ENCODE measurements around the gene SH2D3A.
"Not testable (repeated sequence)": the region's sequence is repeated elsewhere in the genome, so short reads cannot be mapped to it uniquely, and the experiment has no call there.

The SH2D3A gene

DNA sequence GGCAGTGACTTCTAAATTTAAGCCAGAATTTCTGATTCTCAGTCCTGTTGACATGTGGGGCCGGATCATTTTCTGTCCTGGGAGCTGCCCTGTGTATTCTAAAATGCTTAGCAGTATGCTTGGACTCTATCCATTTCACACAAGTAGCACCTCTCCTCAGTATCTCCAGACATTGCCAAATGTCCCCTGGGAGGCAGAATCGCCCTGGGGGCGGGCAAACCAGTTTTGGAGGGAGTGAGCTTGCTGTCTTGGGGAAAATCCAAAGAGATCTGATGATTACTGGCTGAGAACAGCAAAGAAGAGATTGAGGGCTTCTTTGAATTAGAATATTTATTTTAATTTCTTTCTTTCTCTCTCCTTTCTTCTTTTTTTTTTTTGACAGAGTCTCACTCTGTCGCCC lies 21.7 kb upstream of the SH2D3A start:
- DNase-seq = no peak

DNA sequence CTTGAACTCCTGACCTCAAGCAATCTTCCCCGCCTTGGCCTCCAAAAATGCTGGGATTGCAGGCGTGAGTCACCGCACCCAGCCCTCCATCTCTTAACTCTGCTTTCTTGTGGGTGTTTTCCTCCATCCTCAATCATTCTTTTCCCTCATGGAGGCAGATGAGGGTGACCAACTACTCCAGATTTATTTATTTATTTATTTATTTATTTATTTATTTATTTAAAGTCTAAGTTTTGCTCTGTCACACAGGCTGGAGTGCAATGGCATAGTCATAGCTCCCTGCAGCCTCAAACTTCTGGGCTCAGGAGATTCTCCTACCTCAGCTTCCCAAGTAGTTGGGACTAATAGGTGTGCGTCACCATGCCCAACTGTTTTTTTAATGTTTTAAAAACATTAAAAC lies 20.2 kb upstream of the SH2D3A start:
- DNase-seq = no peak

DNA sequence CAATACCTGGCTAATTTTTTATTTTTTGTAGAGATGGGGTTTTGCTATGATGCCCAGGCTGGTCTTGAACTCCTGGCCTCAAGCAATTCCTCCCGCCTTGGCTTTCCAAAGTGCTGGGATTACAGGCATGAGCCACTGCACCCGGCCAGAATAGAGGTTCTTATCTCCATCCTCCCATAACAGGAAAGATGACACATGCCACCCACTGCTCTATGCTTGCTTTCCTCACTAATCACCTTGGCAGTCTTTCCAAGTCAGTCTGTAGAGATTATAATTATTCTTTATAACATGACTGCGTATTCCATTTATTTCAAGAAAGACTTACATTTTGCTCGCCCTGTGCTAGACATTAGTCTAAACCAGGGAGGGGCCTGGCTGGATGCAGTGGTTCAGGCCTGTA lies 12.0 kb upstream of the SH2D3A start:
- no peak for DNase-seq

DNA sequence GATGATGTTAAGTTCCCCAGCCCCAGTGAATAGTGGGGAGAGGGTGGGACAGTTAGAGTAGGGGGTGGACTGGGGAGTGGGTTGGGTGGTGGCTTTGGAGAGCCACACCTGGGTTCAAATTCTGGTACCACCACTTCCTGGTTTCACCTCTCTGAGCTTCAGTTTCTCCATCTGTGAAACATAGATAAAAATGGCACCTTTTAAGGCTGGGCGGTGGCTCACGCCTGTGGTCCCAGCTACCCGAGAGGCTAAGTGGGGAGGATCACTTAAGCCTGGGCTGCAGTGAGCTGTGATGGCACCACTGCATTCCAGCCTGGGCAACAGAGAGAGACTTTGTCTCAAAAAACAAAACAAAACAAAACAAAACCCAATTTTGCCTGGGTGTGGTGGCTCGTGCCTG lies 11.2 kb upstream of the SH2D3A start:
- no peak for DNase-seq

DNA sequence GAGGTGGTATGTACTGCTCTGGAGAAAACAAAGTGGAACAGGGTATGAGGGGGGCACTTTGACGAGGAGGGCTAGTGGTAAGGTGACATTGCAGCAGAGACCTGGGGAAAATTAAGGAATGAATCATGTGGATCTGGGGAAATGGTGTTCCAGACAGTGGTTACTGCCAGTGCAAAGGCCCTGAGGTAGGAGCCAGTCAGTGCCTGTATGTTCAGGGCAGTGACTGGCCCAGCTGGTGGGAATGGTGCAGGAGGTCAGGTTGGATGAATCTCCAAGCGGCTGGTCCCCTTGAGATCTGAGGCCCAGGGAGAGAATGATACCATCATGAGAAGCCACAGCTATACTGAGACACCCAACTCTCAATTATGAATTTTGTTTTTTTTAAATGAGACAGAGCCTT lies 10.2 kb upstream of the SH2D3A start:
- DNase-seq = no peak

DNA sequence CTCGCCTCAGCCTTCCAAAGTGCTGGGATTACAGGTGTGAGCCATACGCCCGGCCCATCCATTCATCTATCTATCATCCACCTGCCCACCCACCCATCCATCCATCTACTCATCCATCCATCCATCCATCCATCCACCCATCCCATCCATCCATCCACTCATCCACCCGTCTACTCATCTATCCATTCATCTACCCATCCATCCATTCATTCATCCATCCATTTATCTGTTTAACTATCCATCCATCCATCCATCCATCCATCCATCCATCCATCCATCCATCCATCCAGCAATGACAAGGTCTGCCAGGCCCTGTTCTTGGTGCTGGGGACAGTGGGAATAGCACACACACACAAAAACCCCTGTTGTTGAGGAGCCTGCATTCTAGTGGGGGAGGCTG lies 9.8 kb upstream of the SH2D3A start:
- no peak for DNase-seq

DNA sequence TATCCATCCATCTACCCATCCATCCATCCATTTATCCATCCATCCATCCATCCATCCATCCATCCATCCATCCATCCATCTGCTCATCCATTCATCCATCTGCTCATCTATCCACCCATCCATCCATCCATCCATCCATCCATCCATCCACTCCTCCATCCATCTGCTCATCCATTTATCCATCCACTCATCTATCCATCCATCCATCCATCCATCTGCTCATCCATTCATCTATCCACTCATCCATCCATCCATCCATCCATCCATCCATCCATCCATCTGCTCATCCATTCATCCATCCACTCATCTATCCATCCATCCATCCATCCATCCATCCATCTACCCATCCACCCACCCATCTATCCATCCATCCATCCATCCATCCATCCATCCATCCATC lies 8.8 kb upstream of the SH2D3A start:
- DNase-seq = not testable (repeated sequence)

DNA sequence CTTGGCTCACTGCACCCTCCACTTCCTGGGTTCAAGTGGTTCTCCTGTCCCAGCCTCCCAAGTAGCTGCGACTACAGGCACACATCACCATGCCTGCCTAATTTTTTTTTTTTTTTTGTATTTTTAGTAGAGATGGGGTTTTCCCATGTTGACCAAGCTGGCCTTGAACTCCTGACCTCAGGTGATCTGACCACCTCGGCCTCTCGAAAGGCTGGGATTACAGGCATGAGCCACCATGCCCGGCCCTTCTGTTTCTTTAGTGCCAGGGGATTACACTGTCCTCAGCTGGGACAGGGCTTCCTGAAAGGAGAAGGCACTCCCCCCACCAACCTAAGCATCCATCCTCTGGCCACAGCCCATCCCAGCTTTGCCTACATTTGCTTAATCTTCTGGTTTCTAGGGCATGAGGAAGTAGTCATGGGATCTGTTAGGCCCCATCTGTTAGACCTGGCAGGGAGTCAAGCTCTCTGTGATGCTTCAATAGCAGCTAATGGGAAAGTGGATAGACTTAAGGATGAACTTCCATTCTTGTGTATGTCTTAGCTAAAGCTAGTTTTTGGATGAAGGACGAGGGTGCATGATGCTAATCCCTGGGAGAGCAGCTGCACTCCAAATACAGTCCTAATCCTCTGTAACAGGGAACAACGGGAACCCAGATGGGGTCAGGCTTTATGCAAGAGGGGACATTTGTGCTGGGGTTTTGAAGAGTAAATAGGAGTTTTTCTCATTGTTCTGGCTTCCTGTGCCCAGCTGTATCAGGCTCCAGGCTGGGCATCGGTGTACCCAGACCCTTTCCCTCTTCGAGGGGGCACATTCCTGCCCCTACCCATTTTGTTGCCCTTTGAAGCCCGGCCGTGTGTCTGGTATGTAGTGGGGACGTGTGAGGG lies 7.8 kb upstream of the SH2D3A start:
- DNase-seq = no peak

DNA sequence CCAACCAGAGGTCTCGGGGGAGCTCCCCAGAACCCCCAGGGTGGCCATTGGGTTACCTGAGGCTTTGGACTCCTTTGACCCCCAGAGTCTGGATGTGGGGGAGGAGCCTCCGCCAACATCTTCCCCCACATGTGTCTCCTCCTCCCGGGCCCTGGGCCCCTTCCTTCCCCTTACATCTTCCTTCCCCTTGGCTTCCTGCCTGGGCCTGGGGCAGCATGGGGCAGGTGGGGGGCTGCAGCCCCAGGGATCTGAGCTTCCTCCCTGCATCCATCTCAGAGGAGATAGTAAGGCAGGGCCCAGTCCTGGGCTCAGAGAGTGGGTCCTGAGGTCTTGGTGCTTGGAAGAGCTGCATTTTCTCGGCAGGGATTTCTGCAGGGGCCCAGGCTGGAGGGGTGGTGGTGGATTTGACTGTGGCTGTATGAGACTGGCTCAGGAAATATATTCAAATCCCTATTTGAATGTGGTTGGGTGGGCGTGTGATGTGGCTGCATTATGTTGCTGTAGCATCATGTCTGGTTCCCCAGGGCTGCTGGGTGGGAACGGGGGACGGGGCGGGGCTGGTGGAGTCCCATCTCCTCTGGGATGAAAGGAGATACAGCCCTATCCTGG lies 6.2 kb upstream of the SH2D3A start:
- DNase-seq = no peak

DNA sequence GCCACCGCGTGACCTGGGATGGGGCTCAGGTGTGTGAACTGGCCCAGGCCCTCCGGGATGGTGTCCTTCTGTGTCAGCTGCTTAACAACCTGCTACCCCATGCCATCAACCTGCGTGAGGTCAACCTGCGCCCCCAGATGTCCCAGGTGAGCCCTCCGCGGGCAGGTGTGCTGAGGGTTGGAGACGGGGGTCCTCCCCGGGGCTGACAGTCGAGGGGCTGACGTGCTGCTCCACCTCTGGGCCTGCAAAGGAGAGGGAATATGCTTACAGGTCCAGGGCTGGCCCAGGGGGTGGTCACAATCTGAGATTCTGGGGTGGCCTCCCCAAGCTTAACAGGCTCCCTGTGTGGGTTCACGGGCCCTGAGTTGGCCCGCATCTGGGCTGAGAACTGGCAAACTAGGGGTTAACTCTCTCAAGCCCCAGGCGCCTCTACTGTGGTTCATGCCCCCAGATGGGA lies 5.7 kb upstream of the SH2D3A start:
- DNase-seq = no peak

DNA sequence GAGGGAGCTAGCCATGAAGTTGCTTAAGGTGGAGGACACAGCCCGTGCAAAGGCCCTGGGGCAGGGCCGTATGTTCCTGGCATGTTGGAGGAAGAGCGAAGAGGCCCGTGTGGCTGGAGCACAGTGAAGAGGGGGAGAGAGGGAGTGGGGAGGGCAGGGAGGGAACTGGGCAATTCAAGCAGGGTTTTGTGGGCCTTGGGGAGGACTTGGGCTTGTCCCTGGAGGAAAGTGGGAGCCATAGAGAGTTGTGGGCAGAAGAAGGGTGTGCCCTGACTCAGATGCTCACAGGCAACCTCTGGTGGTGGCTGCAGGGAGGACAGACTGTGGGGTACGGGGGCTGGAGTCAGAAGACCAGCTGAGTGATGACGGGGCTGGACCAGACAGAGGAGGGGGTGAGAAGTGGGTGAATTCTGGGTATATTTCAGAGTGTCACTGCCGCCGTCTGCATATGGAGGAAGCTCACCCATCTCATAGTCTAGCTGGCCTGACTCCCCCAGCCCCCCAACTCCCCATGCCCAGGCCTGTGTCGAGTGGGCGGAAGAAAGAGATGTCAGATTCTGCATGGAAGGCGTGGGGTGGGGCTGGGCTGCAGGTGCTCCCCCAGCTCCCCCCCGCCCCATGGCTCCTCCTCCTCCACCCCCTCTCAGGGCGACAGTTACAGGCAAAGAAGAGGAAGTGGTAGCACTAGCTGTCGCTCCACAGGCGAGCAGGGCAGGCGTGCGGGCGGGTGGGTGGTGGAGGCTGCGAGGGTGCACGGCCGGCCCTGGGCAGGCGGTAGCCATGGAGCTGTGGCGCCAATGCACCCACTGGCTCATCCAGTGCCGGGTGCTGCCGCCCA lies 5.0 kb upstream of the SH2D3A start, which contains the start of gene VAV1:
TSS of gene VAV1 (plus strand) at position 681 of the 838 bp plus-strand sequence. CDS start at position 781, 100 bp downstream.
- no peak for DNase-seq

DNA sequence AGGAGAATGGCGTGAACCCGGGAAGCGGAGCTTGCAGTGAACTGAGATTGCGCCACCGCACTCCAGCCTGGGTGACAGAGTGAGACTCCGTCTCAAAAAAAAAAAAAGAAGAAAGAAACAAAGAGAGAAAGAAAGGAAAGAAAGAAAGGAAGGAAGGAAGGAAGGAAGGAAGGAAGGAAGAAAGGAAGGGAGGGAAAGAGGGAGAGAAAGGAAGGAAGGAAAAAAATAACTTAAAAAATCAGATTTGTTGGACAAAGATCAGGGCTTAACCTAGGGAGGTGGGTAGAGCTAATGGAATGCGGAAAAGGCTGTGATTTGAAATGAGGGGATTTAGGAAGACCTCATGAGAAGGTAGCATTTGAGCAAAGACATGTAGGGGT lies 4.4 kb upstream of the SH2D3A start:
- not testable (repeated sequence) for DNase-seq

DNA sequence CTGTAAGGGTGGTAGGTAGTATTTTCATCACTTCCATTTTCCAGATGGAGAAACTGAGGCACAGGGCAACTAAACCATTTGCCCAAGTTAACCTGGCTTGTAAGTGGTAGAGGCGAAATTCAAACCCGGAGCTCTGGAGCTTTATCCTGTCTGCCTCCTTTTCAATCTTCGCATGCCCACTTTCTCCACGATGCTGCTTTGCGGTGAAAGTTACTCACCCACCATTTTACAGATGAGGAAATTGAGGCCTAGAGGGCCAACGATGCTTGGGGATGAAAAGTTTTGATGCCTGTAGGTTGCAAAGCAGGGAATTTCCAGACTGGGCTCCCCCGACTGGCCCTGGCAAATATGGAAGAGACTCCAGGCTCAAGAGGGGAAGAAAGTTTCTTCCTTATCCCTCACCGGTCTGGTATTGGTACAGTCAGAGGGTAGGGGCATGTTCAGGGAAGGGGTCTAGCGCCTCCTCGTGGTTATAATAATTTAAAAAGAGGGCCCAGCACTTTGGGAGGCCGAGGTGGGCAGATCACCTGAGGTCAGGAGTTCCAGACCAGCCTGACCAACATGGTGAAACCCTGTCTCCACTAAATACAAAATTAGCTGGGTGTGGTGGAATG lies 1.9 kb upstream of the SH2D3A start:
- DNase-seq = no peak

DNA sequence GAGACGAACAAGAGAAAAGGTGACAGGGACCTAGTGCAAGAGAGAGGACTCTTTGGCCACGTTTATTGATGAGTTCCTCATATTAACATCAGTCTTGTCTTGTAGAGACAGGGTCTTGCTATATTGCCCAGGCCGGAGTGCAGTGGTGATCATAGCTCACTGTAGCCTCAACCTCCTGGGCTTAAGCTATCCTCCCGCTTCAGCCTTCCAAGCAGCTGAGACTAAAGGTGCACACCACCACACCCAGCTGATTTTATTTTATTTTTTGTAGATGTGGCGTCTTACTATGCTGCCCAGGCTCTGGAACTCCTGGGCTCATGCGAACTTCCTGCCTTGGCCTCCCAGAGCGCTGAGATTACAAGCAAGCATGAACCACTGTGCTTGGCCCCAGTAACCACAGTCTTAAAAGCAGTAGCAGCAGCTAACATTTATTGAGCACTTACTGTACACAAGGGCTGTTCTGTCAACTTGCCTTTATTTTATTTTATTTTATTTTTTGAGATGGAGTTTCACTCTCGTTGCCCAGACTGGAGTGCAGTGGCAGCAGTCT lies 1.1 kb upstream of the SH2D3A start:
- DNase-seq = no peak

DNA sequence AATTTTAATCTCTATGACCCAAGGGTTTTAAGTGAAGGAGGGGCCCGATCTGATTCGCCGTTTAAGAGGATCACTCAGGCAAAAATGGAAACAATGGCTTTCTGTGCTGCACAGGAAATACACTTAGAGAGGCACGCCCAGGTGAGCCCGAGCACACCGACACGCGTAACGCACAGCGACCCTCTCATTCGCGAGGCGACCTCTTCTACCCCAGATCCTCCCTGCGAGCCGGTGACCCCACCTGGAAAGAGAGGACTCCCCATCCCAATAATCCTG lies 216 bp downstream of the SH2D3A start:
- no peak for DNase-seq

DNA sequence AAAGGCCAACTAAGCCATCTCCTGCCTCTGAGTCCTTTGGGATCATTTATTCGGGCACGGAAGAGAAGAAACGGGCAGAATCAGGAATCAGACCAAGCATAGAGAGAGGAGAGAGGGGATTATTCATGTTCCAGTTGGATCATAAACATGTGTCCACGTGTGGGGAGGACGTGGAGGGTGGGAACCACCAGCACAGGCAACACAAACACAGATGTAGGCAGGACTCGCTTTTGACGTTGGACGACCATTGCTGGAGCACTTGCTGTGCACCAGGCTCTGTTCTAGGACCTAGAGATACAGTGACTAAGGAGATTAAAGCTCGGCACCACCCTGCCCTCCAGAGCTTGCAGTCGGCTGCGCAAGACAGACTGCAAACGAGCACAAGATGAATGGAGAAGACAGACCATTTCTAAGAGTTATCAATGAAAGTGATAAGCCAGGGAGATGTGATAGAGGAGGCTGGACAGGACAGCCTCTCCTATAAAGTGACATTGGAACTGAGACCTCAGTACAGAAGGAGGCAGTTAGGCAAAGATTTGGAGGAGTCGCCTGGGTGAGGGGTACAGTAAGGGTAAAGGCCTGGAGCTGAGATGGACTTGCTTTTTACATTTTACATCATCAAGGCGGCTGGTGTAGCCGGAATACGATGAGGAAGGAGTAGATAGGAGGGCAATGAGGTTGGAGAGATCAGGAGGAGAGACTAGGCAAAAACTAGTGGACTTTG lies 716 bp downstream of the SH2D3A start:
- no peak for DNase-seq

DNA sequence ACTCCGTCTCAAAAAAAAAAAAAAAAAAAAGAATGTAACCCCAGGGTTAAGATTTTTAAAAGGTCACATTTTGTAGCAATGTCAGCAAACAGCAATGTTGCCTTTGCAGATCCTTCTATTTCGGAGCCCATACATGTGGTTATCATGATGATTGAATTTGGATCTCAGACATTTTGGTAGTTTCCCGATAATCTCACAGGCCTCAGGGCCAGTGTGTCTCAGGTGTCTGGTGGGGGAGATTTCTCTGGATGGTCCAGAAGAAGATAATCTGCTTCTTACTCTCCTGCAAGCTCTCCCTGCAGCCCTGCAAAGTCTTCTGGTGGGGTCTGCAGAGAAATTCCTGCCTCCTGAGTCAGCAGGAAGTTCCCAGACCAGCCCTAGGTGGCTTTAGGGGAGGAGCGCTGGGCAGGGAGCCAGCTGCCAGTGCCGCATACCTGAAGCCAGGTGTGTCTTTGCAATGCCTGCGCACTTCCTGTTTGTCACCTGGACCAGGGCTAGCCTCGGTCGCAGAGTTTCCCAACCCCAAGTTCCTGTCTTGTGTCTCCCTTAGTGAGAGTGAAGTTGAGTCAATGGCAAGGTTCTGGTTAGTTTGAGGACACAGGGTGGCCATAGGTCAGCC lies 1.4 kb downstream of the SH2D3A start:
- DNase-seq = no peak

DNA sequence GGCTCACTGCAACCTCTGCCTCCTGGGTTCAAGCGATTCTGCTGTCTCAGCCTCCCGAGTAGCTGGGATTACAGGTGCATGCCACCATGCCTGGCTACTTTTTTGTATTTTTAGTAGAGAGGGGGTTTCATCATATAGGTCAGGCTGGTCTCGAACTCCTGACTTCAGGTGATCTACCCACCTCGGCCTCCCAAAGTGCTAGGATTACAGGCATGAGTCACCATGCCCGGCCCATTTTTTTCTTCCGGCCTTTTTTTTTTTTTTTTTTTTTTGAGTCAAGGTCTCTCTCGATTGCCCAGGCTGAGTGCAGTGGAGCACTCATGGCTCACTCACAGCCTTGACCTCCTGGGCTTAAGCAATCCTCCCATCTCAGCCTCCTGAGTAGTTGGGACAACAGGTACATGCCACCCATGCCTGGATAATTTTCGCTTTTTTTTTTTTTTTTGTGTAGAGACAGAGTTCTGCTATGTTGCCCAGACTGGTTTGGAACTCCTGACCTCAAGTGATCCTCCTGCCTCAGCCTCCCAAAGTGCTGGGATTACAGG lies 4.9 kb downstream of the SH2D3A start:
- DNase-seq = not testable (repeated sequence)

DNA sequence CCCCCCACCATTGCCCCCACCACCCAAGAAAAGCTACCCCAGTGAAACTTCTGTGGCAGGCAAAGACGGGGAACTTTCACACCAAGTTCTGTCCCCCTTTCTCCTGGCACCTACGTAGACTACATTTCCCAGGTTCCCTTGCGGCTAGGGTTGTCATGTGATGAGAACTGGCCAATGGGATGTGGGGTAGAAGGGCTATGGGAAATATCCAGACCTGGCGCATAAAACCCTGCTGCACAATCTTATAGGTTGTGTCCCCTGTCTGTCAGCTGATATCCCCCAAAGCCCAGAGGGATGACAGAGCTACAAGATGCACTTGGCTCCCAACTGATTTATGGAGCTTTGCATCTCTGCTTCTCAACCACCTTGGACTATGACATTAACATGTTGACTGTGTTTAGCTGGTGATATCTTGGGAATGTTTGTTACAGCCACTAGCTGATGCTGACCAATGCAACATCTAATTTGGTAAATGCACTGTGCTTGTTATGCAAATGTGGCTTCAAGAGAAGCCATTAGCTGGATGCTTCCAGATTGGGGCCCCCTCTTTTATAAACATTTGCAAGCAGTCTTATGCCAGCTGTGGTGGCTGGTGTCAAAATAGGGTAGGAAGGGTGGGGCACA lies 6.1 kb downstream of the SH2D3A start:
- DNase-seq = no peak

DNA sequence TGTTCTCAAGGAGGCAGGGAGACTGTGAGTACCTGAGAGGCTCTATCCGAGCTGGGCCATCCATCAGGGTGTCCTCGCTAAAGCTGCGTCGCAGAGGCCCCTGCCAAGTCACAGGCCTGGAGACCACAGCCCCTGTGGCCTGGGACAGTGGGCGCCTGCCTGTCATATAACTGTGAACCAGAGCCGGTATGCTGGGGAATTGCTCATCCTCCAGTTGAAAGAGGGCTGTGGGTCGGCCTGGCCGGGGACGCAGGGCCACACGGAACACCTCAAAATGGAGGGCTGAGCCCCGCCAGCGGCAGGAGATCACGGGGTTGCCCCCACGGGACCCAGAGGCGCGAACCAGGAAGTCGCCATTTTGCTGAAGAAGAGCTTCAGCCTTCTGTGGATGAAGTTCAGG lies 6.6 kb downstream of the SH2D3A start:
- DNase-seq = no peak

All from fibroblast of skin of right quadriceps (primary cell).